Measurements from ENCODE around the gene UBE2U. TPM values are rescaled to one million over a fixed set of nuclear protein-coding genes. Genes with fewer than 3 reads are reported as not detected.

Gene UBE2U
- total RNA-seq, 4 donors from 2014 or later: not detected

DNA sequence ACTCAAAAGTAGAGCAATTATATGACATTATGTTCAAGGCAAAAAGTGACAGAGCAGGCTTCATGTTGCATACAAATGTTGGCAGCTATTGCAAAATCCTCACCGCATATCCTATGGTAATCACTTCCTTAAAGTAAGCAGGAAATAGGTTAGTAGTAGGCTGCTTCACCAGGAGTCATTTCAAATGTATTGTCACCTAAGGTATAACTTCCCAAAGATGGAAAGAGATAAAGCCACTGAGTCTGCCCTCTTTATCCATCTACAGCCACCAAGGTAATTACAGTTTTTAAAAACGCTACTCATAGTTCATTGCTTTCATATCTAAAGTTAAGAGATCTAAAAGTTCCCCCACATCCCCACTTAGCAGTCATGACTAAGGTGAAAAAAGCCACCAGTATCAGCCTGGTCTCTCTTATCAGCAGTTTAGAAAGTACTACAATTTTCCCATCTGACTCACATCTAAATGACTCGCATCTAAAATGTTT, 31.6 kb upstream of the UBE2U start:
- WGBS: 42% methylated on average over 3 of the region's 3 CpGs
- H3K4me3 ChIP-seq: no peak overlapping the region
- TF ChIP-seq EP300 (IDR thresholded peaks at IDR 0.05): no peak
- no peak for TF ChIP-seq POLR2A (IDR thresholded peaks at IDR 0.05)
- no peak for TF ChIP-seq POLR2AphosphoS5 (IDR thresholded peaks at IDR 0.05)
- TF ChIP-seq, protein P1, sequence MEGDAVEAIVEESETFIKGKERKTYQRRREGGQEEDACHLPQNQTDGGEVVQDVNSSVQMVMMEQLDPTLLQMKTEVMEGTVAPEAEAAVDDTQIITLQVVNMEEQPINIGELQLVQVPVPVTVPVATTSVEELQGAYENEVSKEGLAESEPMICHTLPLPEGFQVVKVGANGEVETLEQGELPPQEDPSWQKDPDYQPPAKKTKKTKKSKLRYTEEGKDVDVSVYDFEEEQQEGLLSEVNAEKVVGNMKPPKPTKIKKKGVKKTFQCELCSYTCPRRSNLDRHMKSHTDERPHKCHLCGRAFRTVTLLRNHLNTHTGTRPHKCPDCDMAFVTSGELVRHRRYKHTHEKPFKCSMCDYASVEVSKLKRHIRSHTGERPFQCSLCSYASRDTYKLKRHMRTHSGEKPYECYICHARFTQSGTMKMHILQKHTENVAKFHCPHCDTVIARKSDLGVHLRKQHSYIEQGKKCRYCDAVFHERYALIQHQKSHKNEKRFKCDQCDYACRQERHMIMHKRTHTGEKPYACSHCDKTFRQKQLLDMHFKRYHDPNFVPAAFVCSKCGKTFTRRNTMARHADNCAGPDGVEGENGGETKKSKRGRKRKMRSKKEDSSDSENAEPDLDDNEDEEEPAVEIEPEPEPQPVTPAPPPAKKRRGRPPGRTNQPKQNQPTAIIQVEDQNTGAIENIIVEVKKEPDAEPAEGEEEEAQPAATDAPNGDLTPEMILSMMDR (IDR thresholded peaks at IDR 0.05): no peak
- no peaks in the 10 kb centered on the region for H3K27me3 ChIP-seq
- peaks cover 7% of the 10 kb centered on the region for H3K4me1 ChIP-seq
- H3K36me3 ChIP-seq: no peaks in the 10 kb centered on the region
- H3K9me3 ChIP-seq: no peaks in the 10 kb centered on the region
- no peak for DNase-seq (ENCODE audit: low spot score in 2 of 2)
- H3K27ac ChIP-seq: no peak overlapping the region

DNA sequence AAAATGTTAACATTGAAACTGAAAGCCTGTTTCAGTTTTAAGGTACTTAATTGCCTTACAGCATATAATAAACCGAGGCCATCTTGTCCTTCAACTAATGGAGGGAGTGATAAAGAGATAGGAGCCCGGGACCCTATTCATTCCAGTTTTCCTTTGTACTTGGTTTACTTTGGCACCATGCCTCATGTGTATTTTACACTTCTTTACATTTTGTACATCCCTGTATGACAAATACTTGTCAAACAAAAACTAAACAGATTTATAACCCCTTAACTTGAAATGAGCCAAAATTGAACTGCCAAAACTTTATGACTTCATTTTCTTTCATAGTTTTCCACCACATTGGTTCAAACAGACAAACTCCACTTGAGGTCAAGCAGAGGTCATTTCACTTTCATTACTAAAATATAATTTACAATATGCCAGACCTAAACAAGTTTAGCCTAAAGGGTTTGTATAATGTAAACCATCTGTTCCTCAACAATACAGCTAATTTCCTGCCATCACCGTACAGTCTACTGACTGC, 30.9 kb upstream of the UBE2U start:
- no peak for TF ChIP-seq EP300 (IDR thresholded peaks at IDR 0.05)
- TF ChIP-seq, protein P1 (IDR thresholded peaks at IDR 0.05): no peak
- TF ChIP-seq POLR2AphosphoS5 (IDR thresholded peaks at IDR 0.05): no peak
- Histone ChIP-seq H3K9me3 (no peaks in the 10 kb centered on the region), H3K4me1 (peaks cover 7% of the 10 kb centered on the region), H3K36me3 (no peaks in the 10 kb centered on the region), H3K27ac (no peak overlapping the region), H3K4me3 (no peak overlapping the region), H3K27me3 (no peaks in the 10 kb centered on the region)
- no peak for DNase-seq (ENCODE audit: low spot score in 2 of 2)
- 36% methylated on average over 3 of the region's 3 CpGs for WGBS

DNA sequence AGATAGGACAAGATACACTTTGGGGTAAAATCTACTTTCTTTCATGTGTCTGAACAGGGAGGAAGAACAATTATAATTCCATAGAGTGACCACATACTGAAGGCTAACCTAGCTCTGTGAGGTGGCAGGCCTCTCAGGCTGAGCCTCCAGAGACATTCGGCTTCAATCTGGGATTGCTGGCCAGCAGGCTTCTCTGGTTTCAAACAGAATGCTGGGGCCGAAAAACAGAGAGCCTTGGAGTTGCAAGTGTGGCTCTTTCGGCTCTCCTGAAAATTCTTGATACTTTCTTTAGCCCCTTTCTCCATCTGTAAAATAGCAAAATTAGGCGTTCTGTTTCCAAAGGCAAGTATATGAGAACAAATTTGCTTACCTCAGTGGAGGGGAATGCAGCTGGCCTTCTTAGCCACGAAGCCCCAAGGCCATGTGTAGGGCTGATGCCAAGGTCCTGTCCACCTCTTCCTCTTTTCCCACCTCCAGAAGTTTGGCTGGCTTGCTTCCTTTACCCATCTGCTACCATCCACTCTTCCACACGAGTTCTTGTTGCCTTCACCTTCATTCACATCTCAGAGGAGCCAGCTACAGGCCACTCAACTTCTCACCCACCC, 30.0 kb upstream of the UBE2U start:
- TF ChIP-seq, protein P1 (IDR thresholded peaks at IDR 0.05): no peak
- TF ChIP-seq POLR2AphosphoS5 (IDR thresholded peaks at IDR 0.05): no peak
- TF ChIP-seq POLR2A (IDR thresholded peaks at IDR 0.05): no peak
- TF ChIP-seq EP300 (IDR thresholded peaks at IDR 0.05): no peak
- no peak for DNase-seq (ENCODE audit: low spot score in 2 of 2)
- no peaks in the 10 kb centered on the region for H3K27me3 ChIP-seq
- H3K4me3 ChIP-seq: no peak overlapping the region
- H3K9me3 ChIP-seq: no peaks in the 10 kb centered on the region
- 86% methylated on average over 6 of the region's 6 CpGs for WGBS
- H3K4me1 ChIP-seq: peaks cover 7% of the 10 kb centered on the region
- no peak overlapping the region for H3K27ac ChIP-seq
- peaks cover 6% of the 10 kb centered on the region for H3K36me3 ChIP-seq

DNA sequence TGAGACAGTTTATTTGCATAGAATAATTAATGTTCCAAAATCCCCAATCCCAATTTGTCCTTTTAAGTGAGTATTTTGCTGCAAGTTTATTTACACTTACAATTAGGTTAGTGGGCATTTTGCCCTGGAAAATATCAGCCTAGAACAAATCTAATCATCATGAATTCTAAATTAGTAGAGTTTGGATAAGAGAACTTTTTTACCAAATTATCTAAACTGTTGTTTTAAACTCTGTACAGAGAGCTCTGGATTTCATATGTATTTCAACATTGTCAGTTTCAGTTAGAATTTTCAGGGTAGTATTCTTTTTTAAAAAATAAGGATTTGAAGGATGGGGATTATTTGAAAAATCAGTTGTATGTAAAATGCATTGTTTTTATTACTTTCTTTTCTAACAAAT, 27.8 kb upstream of the UBE2U start:
- no peak for DNase-seq (ENCODE audit: low spot score in 2 of 2)
- Histone ChIP-seq H3K9me3 (no peaks in the 10 kb centered on the region), H3K27ac (no peak overlapping the region), H3K4me3 (no peak overlapping the region), H3K36me3 (peaks cover 7% of the 10 kb centered on the region), H3K4me1 (peaks cover 7% of the 10 kb centered on the region), H3K27me3 (no peaks in the 10 kb centered on the region)
- TF ChIP-seq POLR2AphosphoS5 (IDR thresholded peaks at IDR 0.05): no peak
- TF ChIP-seq EP300 (IDR thresholded peaks at IDR 0.05): no peak
- TF ChIP-seq, protein P1 (IDR thresholded peaks at IDR 0.05): no peak
- no peak for TF ChIP-seq POLR2A (IDR thresholded peaks at IDR 0.05)

DNA sequence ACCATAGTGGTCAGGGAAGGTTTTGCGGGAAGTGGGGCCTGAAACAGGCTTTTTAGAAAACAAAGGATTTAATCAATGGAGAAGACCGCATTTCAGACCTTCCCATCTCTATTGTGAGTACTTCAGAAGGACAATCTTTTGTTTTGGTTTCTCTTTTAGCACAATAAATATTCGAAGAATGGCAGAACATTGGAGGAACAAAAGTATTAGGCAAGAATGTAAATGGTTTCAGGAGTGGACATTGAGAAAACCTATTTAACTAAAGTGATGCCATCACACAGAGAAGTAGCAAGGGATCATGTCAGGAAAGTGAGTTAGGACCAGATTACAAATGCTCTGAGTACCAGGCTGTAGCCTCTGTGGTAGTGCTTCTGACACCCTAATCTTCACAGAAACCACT, 26.8 kb upstream of the UBE2U start:
- 89% methylated on average over 3 of the region's 3 CpGs for WGBS
- Histone ChIP-seq H3K9me3 (no peaks in the 10 kb centered on the region), H3K36me3 (peaks cover 7% of the 10 kb centered on the region), H3K4me1 (peaks cover 4% of the 10 kb centered on the region), H3K27me3 (no peaks in the 10 kb centered on the region), H3K4me3 (no peak overlapping the region), H3K27ac (no peak overlapping the region)
- TF ChIP-seq POLR2AphosphoS5 (IDR thresholded peaks at IDR 0.05): no peak
- TF ChIP-seq EP300 (IDR thresholded peaks at IDR 0.05): no peak
- no peak for DNase-seq (ENCODE audit: low spot score in 2 of 2)
